PC-3 (cell line): ENCODE data around the gene LGALS16. TPM values are rescaled to one million over a fixed set of nuclear protein-coding genes. Genes with fewer than 3 reads are reported as not detected.
"Not testable (repeated sequence)": the region's sequence is repeated elsewhere in the genome, so short reads cannot be mapped to it uniquely, and the experiment has no call there.

Experiments
- ATAC-seq: fragments of 200-7000 bp; cut with Tn5 transposase; 2 replicates; pipeline ENCODE4 v1.9.1; 2020; ENCODE audit warnings: mild to moderate bottlenecking, moderate library complexity
- BruUV-seq: library from RNA; stranded (reverse); fragments of 400-500 nt; replicated peaks from 2 replicates; lab custom pipeline; 2021; lab: Mats Ljungman, UMichigan
- CTCF ChIA-PET: fragments of 300-600 bp; sonication (Branson Sonifier 250); formaldehyde crosslinking; loops from one replicate; lab custom pipeline; 2022; ENCODE audit warnings: antibody characterized with exemption; lab: Charles Lee
- POLR2A ChIA-PET: fragments of 300-600 bp; sonication (Branson Sonifier 250); formaldehyde crosslinking; loops from one replicate; lab custom pipeline; 2022; ENCODE audit warnings: antibody characterized with exemption; ENCODE audit not compliant: unreplicated experiment; lab: Charles Lee
- DNase-seq: peaks from one replicate; pipeline ENCODE4 v3.0.0-alpha.2; 2015
- H2AFZ ChIP-seq: fragments of 300-600 bp; sonication (generic); 2 replicates; pipeline ENCODE4 v1.6.0; 2016; ENCODE audit warnings: antibody characterized with exemption, low read length
- H3F3A ChIP-seq: fragments of 300-600 bp; sonication (generic); one replicate; pipeline ENCODE4 v1.6.0; 2017; ENCODE audit warnings: antibody characterized with exemption, low read length, control low read depth, mild to moderate bottlenecking; ENCODE audit not compliant: unreplicated experiment
- H3K27ac ChIP-seq: fragments of 300-600 bp; sonication (generic); 2 replicates; pipeline ENCODE4 v1.5.1; 2016; ENCODE audit warnings: mild to moderate bottlenecking, low read length
- H3K27me3 ChIP-seq: fragments of 300-600 bp; sonication (generic); 2 replicates; pipeline ENCODE4 v1.6.1; 2016; ENCODE audit warnings: low read length, mixed read lengths
- H3K36me3 ChIP-seq: fragments of 300-600 bp; sonication (generic); 2 replicates; pipeline ENCODE4 v1.6.1; 2016; ENCODE audit warnings: low read depth, mixed run types, low read length, mixed read lengths
- H3K4me1 ChIP-seq: fragments of 300-600 bp; sonication (generic); 2 replicates; pipeline ENCODE4 v1.5.1; 2016; ENCODE audit warnings: low read length; ENCODE audit not compliant: insufficient read depth
- H3K4me2 ChIP-seq: fragments of 300-600 bp; sonication (generic); 2 replicates; pipeline ENCODE4 v1.6.0; 2016; ENCODE audit warnings: low read length
- H3K4me3 ChIP-seq: fragments of 300-600 bp; sonication (generic); 2 replicates; pipeline ENCODE4 v1.5.1; 2016; ENCODE audit warnings: mild to moderate bottlenecking, low read length, mixed read lengths
- H3K79me2 ChIP-seq: fragments of 300-600 bp; sonication (generic); 2 replicates; pipeline ENCODE4 v1.6.1; 2017; ENCODE audit warnings: low read length, mixed read lengths
- H3K9ac ChIP-seq: fragments of 300-600 bp; sonication (generic); 2 replicates; pipeline ENCODE4 v1.6.0; 2016; ENCODE audit warnings: mild to moderate bottlenecking, low read length
- H3K9me2 ChIP-seq: fragments of 300-600 bp; sonication (generic); replicated peaks from 2 replicates; pipeline ENCODE4 v1.6.1; 2016; ENCODE audit warnings: mixed run types, low read length, mixed read lengths
- H3K9me3 ChIP-seq: fragments of 300-600 bp; sonication (generic); 2 replicates; pipeline ENCODE4 v1.6.1; 2016; ENCODE audit warnings: low read length, mixed read lengths
- H4K20me1 ChIP-seq: fragments of 300-600 bp; sonication (generic); 2 replicates; pipeline ENCODE4 v1.6.1; 2016; ENCODE audit warnings: low read length, mixed read lengths
- EZH2 ChIP-seq: fragments of 300-600 bp; sonication (generic); IDR thresholded peaks from one replicate; pipeline ENCODE4 v1.6.1; 2017; ENCODE audit warnings: antibody characterized with exemption, mild to moderate bottlenecking, low read length; ENCODE audit not compliant: unreplicated experiment
- EZH2phosphoT487 ChIP-seq: fragments of 300-600 bp; sonication (generic); IDR thresholded peaks from 2 replicates; pipeline ENCODE4 v1.6.1; 2018; ENCODE audit warnings: mild to moderate bottlenecking, antibody characterized with exemption, low read length, borderline replicate concordance
- intact Hi-C: fragments of 100-400 bp; cut with micrococcal nuclease; formaldehyde crosslinking; loops from 2 replicates; pipeline ENCODE4 v1.9.0; 2023
- total RNA-seq: library from RNA; depleted of rRNA; stranded (reverse); fragments of >200 nt; gene quantifications from 2 replicates; pipeline ENCODE4 v1.2.3, GENCODE V29; 2014
- TF ChIP-seq, protein P1 (sequence below): fragments of 300-600 bp; sonication (generic); conservative IDR thresholded peaks from 2 replicates; pipeline ENCODE4 v1.5.1; 2017; ENCODE audit warnings: antibody characterized with exemption, low read depth, mild to moderate bottlenecking, low read length

Gene LGALS16
- total RNA-seq, 1 experiment from 2014 or later, result not detected

DNA sequence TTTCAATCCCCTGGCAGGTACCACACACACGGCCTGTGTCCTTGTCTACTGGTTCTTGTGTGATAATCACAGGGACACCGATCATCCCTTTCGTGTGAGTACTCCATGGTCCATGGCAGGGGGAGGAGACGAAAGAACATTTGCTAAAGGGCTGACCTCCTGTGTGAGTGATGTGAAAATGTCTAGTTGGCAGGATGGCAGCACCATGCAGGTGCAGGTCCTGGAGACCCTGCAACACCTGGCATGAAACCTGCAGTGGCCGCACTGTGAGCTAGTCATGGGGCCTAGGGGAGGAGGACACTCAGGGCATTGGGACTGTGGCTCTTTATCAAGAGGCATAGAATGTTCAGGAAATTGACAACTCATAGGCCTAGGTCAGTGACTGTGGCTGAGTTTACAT lies 25.7 kb downstream of the LGALS16 start:
- Histone ChIP-seq H3K9ac (no peak overlapping the region), H3K4me3 (no peak overlapping the region), H4K20me1 (no peaks in the 10 kb centered on the region), H3K9me2 (no peaks in the 10 kb centered on the region), H3K79me2 (no peaks in the 10 kb centered on the region), H2AFZ (no peak overlapping the region), H3K27me3 (no peaks in the 10 kb centered on the region; the same call in 1 of the 2 replicates), H3F3A (no peaks in the 10 kb centered on the region), H3K4me1 (peaks cover 10% of the 10 kb centered on the region; the same call in 1 of the 2 replicates), H3K36me3 (no peaks in the 10 kb centered on the region), H3K4me2 (no peak overlapping the region), H3K9me3 (no peaks in the 10 kb centered on the region), H3K27ac (no peak overlapping the region)
- POLR2A ChIA-PET, result no interaction called here
- DNase-seq (no peak), ATAC-seq (no peak)
- no TSS peak for BruUV-seq
- intact Hi-C loops, result no loop called here
- TF ChIP-seq, protein P1, sequence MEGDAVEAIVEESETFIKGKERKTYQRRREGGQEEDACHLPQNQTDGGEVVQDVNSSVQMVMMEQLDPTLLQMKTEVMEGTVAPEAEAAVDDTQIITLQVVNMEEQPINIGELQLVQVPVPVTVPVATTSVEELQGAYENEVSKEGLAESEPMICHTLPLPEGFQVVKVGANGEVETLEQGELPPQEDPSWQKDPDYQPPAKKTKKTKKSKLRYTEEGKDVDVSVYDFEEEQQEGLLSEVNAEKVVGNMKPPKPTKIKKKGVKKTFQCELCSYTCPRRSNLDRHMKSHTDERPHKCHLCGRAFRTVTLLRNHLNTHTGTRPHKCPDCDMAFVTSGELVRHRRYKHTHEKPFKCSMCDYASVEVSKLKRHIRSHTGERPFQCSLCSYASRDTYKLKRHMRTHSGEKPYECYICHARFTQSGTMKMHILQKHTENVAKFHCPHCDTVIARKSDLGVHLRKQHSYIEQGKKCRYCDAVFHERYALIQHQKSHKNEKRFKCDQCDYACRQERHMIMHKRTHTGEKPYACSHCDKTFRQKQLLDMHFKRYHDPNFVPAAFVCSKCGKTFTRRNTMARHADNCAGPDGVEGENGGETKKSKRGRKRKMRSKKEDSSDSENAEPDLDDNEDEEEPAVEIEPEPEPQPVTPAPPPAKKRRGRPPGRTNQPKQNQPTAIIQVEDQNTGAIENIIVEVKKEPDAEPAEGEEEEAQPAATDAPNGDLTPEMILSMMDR, result no peak
- no peak for TF ChIP-seq EZH2
- TF ChIP-seq EZH2phosphoT487, result no peak
- CTCF ChIA-PET, result no interaction called here

DNA sequence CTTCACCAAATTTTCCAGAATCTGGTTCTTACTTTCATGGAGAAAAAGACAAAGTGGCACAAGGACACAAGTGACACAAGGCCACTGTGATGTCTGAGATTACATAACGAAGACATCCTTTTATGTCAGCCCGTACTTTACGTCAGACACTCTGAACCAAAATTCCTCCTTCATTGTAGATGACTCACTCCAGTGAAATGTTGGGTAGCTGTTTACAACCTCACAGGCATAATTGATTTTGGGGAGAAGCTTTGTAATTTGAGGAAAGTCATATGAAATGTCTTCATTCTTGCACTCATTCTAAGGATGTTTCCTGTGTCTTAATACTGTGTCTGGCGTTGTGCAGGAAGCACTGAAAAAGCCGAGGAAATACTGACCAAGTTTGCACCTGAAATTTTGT lies 28.6 kb downstream of the LGALS16 start:
- BruUV-seq, result no TSS peak
- Histone ChIP-seq H3F3A (no peaks in the 10 kb centered on the region), H3K9me2 (no peaks in the 10 kb centered on the region), H3K4me2 (no peak overlapping the region), H2AFZ (no peak overlapping the region), H3K9me3 (no peaks in the 10 kb centered on the region), H4K20me1 (no peaks in the 10 kb centered on the region), H3K27me3 (no peaks in the 10 kb centered on the region; the same call in 1 of the 2 replicates), H3K4me3 (no peak overlapping the region), H3K36me3 (no peaks in the 10 kb centered on the region), H3K9ac (no peak overlapping the region), H3K4me1 (no peaks in the 10 kb centered on the region), H3K79me2 (no peaks in the 10 kb centered on the region), H3K27ac (no peak overlapping the region)
- TF ChIP-seq, protein P1, result no peak
- TF ChIP-seq EZH2 (no peak), EZH2phosphoT487 (no peak)
- ChIA-PET POLR2A (no interaction called here), CTCF (no interaction called here)
- DNase-seq (no peak), ATAC-seq (no peak)
- intact Hi-C loops, result no loop called here

DNA sequence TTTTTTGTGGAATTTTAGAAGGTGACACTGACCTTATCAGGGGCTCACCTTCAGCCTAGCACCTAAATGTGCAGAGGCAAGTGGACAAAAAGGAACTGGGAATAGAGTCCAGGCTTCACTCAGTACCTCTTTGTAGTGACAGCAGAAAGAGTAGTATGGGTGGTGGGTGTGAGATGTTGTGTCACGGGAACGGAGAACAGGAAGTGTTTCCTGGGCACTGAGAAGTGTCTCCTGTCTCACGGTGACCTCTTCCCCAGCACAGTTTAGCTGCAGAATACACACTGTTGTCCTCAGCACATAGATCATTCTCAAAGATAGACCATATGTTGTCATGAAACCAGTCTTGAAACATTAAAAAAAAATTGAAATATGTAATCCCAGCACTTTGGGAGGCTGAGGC lies 31.0 kb downstream of the LGALS16 start:
- H3K27ac ChIP-seq, result no peak overlapping the region
- H3K4me1 ChIP-seq, result no peaks in the 10 kb centered on the region
- H3K9me2 ChIP-seq, result no peaks in the 10 kb centered on the region
- ChIA-PET CTCF (no interaction called here), POLR2A (no interaction called here)
- H3K36me3 ChIP-seq, result no peaks in the 10 kb centered on the region
- H3F3A ChIP-seq, result no peaks in the 10 kb centered on the region
- H2AFZ ChIP-seq, result no peak overlapping the region
- intact Hi-C loops, result no loop called here
- TF ChIP-seq, protein P1, result no peak
- TF ChIP-seq EZH2phosphoT487 (no peak), EZH2 (no peak)
- H4K20me1 ChIP-seq, result no peaks in the 10 kb centered on the region
- DNase-seq, result no peak
- BruUV-seq, result no TSS peak
- no peaks in the 10 kb centered on the region for H3K9me3 ChIP-seq
- H3K4me3 ChIP-seq, result no peak overlapping the region
- H3K9ac ChIP-seq, result no peak overlapping the region
- H3K27me3 ChIP-seq, result peaks cover 8% of the 10 kb centered on the region; the same call in 1 of the 2 replicates
- no peak for ATAC-seq
- H3K4me2 ChIP-seq, result no peak overlapping the region
- no peaks in the 10 kb centered on the region for H3K79me2 ChIP-seq

DNA sequence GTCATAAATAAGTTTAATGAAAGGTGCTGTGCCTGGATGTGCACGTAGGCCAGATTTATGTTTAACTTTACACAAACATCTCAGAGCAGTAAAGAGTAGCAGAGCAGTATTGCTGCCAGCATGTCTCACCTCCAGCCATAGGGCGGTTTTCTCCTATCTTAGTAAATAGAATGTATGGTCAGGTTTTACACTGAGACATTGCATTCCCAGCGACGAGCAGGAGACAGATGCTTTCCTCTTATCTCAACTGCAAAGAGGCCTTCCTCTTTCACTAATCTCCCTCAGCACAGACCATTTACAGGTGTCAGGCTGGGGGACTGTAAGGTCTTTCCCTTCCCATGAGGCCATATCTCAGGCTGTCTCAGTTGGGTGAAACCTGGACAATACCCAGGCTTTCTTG lies 32.9 kb downstream of the LGALS16 start:
- H3F3A ChIP-seq, intact Hi-C loops: not testable (repeated sequence)

More for the DNA sequence above, 32.9 kb downstream of the LGALS16 start:
- POLR2A ChIA-PET, H3K79me2 ChIP-seq, CTCF ChIA-PET, ATAC-seq, H3K27me3 ChIP-seq, H3K36me3 ChIP-seq, DNase-seq, BruUV-seq, H3K4me1 ChIP-seq, H3K9me2 ChIP-seq, H3K9ac ChIP-seq, H3K9me3 ChIP-seq, H3K4me3 ChIP-seq, H4K20me1 ChIP-seq, H3K27ac ChIP-seq, H3K4me2 ChIP-seq, H2AFZ ChIP-seq: not testable (repeated sequence)
